ENCODE measurements around the gene LRRC1.

Gene LRRC1

DNA sequence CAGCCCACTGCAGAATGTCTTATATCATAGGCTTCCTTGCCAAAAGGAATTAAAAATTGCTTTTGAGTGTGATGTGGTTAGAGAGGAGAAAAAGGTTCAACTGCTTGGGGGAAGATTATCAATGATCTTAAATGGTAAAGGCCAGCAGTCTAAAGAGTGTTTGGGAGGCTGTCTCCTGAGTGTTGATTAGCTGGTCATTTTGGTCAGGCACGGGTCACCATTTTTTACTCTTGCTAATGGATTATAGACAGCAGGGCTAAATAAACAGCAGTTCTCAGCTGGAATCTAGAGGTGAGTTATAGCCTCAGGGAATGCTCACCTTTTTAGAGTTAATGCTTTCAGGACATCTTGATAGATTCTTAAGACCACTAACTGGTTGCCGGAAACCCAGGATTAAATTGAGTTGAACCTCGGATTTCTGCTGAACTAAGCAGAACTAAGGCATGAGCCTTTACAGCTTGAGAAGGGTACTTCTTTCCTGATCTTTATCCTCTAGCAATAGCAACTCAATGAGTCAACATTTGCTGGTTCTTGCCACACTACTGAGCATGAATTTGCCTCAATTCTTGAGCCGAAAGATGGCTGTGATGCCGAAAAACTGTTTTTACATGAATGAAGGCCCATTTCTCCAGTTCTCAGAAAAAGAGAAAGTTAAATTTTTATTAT is 120.4 kb downstream of the LRRC1 start:
- TF ChIP-seq, protein P1, sequence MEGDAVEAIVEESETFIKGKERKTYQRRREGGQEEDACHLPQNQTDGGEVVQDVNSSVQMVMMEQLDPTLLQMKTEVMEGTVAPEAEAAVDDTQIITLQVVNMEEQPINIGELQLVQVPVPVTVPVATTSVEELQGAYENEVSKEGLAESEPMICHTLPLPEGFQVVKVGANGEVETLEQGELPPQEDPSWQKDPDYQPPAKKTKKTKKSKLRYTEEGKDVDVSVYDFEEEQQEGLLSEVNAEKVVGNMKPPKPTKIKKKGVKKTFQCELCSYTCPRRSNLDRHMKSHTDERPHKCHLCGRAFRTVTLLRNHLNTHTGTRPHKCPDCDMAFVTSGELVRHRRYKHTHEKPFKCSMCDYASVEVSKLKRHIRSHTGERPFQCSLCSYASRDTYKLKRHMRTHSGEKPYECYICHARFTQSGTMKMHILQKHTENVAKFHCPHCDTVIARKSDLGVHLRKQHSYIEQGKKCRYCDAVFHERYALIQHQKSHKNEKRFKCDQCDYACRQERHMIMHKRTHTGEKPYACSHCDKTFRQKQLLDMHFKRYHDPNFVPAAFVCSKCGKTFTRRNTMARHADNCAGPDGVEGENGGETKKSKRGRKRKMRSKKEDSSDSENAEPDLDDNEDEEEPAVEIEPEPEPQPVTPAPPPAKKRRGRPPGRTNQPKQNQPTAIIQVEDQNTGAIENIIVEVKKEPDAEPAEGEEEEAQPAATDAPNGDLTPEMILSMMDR (IDR thresholded peaks at IDR 0.05; ENCODE audit: low read depth, low read length): no peak
- H3K4me3 ChIP-seq (ENCODE audit: low read depth, low read length): no peak overlapping the region

DNA sequence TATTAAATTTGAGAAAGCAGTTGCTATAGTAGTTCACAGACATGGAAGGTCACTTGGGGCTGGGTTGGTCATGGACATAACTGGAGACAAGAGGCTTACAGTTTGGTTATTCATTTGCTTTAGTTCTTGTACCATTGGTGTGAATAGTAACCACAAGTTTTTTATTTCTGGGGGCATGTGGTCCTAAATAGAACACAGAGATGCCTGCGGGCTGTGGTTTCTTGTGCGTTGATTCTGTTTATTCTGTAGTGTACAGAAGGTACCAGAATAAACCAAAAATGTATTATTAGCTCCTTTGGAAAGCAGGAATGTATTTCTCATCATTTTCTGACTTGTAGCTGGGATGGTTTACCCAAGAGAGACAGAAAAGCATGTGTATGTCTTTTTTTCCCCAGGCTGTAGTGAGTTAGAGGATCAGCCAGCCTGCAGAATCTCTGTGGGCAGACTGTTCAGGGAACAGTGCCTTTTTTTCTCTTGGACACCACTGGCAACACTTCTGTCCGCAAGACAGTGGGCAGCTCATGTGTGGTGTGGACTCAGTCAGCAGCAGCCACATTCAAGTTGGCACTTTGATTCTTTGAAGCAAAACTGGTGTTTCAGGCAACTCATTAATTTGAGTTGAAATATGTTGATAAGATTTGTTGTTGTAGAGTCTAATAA is 122.1 kb downstream of the LRRC1 start:
- TF ChIP-seq, protein P1 (IDR thresholded peaks at IDR 0.05; ENCODE audit: low read depth, low read length): no peak
- H3K4me3 ChIP-seq (ENCODE audit: low read depth, low read length): no peak overlapping the region

DNA sequence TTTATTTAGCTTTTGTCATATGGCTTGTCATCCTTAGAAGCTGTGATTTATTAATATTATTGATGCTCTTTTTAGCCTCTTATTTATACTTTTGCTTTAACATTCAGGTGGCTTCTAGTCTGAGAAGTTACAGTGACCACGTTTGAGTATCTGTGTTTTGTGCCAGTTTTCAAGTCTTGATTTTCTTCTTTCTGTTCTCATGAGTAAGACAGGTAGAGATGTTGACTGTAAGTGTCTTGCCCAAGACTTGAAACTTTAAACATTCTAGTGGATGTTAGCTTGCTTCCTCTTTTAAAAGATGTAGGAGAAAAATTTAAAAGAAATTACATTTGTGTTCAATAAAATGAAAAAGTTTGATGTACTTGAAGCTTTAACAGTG is 122.6 kb downstream of the LRRC1 start:
- H3K4me3 ChIP-seq (ENCODE audit: low read depth, low read length): no peak overlapping the region
- TF ChIP-seq, protein P1 (IDR thresholded peaks at IDR 0.05; ENCODE audit: low read depth, low read length): no peak

DNA sequence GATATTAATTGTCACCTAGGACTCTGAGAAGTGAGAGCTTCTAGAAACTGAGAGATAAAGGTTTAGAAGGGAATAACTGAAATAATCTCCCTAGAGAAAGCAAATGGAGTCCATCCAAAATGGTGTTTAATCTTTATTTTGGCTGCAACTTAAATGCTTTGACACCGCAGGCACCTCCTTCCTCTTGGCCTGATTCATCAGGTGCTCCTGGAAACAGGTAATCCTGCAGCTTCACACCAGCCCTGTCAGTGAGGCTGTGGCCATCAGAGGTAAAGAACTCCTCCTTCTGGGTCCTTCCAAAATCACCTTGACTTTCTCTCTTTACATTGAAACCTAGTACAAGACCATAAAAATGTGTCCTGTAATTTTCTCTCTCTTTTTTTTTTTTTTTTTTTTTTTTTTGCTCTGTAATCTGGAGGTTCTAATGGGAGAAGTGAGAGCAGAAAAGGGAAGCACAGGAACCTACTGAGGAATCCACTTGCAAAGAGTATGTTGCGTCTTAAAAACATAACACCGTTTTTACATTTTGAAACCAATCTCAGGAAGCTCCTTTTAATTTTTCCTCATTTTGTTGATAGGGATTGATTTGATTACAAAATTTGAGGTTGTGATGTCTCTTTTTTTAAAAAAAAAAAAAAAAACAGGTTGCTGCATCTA is 124.2 kb downstream of the LRRC1 start:
- TF ChIP-seq, protein P1 (IDR thresholded peaks at IDR 0.05; ENCODE audit: low read depth, low read length): no peak
- no peak overlapping the region for H3K4me3 ChIP-seq (ENCODE audit: low read depth, low read length)

DNA sequence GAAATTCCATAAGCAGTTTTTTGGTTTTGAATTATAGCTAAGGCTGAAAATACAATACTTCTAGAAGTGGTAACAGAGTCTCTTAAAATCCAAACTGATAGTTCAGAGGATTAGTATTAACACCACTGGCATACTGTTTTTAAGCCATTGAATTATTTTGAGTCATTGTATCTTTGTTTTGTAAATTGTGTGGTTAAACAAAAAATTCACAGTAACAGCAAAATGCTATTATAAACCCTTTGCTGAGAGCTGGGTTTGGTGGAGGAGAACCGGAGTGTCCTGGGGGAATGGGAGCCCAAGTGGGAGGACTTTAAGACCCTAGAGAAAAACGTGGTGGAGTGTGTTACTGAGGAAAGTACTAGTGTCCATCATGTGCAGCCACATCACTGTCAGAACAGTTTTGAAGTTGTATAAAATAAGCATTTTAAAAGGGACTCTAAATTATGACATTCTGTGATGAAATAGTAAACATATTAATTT is 125.1 kb downstream of the LRRC1 start:
- TF ChIP-seq, protein P1 (IDR thresholded peaks at IDR 0.05; ENCODE audit: low read depth, low read length): no peak
- H3K4me3 ChIP-seq (ENCODE audit: low read depth, low read length): no peak overlapping the region

DNA sequence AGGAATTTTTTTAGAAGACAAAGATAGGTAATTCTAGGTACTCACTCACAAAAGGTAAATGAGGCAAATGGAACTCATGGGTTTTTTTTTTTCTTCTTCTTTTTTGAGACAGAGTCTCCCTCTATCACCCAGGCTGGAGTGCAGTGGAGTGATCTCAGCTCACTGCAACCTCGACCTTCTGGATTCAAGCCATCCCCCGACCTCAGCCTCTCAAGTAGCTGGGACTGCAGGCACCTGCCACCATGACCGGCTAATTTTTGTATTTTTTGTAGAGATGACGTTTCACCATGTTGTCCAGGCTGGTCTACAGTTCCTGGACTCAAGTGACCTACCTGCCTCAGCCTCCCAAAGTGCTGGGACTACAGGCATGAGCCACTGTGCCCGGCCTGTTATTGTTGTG is 126.1 kb downstream of the LRRC1 start:
- no peak overlapping the region for H3K4me3 ChIP-seq (ENCODE audit: low read depth, low read length)
- TF ChIP-seq, protein P1 (IDR thresholded peaks at IDR 0.05; ENCODE audit: low read depth, low read length): no peak

DNA sequence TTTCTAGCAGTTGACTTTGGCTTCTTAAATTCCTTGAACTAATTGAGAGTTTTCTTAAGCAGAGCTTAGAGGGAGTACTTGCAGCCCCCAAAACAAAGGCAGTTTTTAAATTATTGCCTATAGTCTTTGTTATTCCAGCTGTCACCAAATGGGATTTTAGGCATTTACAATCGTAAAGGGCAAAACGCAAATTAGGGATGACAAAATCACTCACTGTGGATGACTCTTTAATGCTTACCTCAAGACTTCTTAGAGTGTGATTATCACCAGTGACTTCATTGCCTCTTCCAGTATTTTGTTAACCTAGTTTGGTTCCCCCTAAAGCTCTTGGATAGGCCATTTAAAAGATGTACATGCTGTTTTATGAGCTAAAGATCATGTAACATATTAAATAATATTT is 126.8 kb downstream of the LRRC1 start:
- no peak overlapping the region for H3K4me3 ChIP-seq (ENCODE audit: low read depth, low read length)
- TF ChIP-seq, protein P1 (IDR thresholded peaks at IDR 0.05; ENCODE audit: low read depth, low read length): no peak

Measured in WI38 (cell line).